Vagina (tissue), 2 donors: ENCODE measurements around the gene KLHL6. TPM values are rescaled to one million over a fixed set of nuclear protein-coding genes. Genes with fewer than 3 reads are reported as not detected.

Experiments used
- DNase-seq, 2 donors: peaks; one replicate each; pipeline ENCODE4 v3.0.0-alpha.2; 2017; ENCODE audit errors: extremely low spot score in 2 of 2
- H3K27ac ChIP-seq: fragments of 200-600 bp; sonication (generic); one replicate; pipeline ENCODE4 v1.5.1; 2019
- H3K27me3 ChIP-seq: fragments of 200-600 bp; sonication (generic); one replicate; pipeline ENCODE4 v1.5.1; 2019
- H3K36me3 ChIP-seq, 2 donors: fragments of 200-600 bp; sonication (generic); one replicate each; pipeline ENCODE4 v1.5.1; 2017 to 2019
- H3K4me1 ChIP-seq: fragments of 200-600 bp; sonication (generic); one replicate; pipeline ENCODE4 v1.5.1; 2019
- H3K4me3 ChIP-seq, 2 donors: fragments of 200-600 bp; sonication (generic); 1 replicate in 1 of 2; 2 replicates in 1 of 2; pipeline ENCODE4 v1.5.1; 2016 to 2019
- H3K9me3 ChIP-seq: fragments of 200-600 bp; sonication (generic); one replicate; pipeline ENCODE4 v1.5.1; 2019
- CTCF ChIP-seq, 3 experiments: fragments of 450-650 bp in 2 of 3; fragments of 200-600 bp in 1 of 3; sonication (generic) in 1 of 3; IDR thresholded peaks; one replicate each; pipeline ENCODE4 v1.5.1; 2017 to 2019; ENCODE audit warnings: antibody characterized with exemption in 3 of 3, mild to moderate bottlenecking in 2 of 3, moderate library complexity in 2 of 3
- POLR2A ChIP-seq, 2 donors: fragments of 450-650 bp; IDR thresholded peaks; one replicate each; pipeline ENCODE4 v1.6.1; 2017; ENCODE audit warnings: antibody characterized with exemption in 2 of 2, mild to moderate bottlenecking in 2 of 2, moderate library complexity in 2 of 2
- POLR2AphosphoS5 ChIP-seq, 2 donors: sonication (generic); formaldehyde crosslinking; IDR thresholded peaks; one replicate each; pipeline ENCODE4 v1.9.0; 2017; ENCODE audit warnings: antibody characterized with exemption in 2 of 2, mild to moderate bottlenecking in 2 of 2, low read depth in 1 of 2; ENCODE audit not compliant: insufficient read depth in 1 of 2
- intact Hi-C: fragments of 100-400 bp; cut with DNase I; formaldehyde crosslinking; loops from one replicate; pipeline ENCODE4 v1.15.1; 2023
- total RNA-seq: library from RNA; depleted of rRNA; stranded (reverse); fragments of >200 nt; gene quantifications from one replicate; pipeline ENCODE4 v1.2.3, GENCODE V29; 2016

Gene KLHL6
- total RNA-seq, 1 donor from 2014 or later: 1.7 TPM

DNA sequence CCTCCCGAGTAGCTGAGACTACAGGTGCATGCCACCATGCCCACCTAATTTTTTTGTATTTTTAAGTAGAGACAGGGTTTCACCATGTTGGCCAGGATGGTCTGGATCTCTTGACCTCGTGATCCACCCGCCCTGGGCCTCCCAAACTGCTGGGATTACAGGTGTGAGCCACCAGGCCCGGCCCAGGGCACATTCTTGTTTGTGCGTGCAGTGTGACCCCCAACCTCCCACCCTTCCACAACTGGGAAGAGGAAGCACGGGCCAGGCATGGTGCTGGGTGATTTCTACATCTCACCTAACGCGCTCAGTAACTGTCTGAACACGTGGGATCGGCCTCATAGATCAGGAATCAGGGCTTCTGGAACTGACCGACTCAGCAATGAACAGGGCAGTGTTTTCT lies 48.0 kb downstream of the KLHL6 start:
- no peak for DNase-seq
- Histone ChIP-seq H3K4me3 (no peak overlapping the region), H3K4me1 (no peaks in the 10 kb centered on the region), H3K27ac (no peak overlapping the region), H3K36me3 (no peaks in the 10 kb centered on the region), H3K9me3 (no peaks in the 10 kb centered on the region), H3K27me3 (no peaks in the 10 kb centered on the region)
- TF ChIP-seq POLR2A (IDR thresholded peaks at IDR 0.05) (no peak), POLR2AphosphoS5 (IDR thresholded peaks at IDR 0.05; ENCODE audit: insufficient read depth in 1 of 2, low read depth in 1 of 2) (no peak), CTCF (IDR thresholded peaks at IDR 0.05) (no peak)
- intact Hi-C loops: no loop called here

DNA sequence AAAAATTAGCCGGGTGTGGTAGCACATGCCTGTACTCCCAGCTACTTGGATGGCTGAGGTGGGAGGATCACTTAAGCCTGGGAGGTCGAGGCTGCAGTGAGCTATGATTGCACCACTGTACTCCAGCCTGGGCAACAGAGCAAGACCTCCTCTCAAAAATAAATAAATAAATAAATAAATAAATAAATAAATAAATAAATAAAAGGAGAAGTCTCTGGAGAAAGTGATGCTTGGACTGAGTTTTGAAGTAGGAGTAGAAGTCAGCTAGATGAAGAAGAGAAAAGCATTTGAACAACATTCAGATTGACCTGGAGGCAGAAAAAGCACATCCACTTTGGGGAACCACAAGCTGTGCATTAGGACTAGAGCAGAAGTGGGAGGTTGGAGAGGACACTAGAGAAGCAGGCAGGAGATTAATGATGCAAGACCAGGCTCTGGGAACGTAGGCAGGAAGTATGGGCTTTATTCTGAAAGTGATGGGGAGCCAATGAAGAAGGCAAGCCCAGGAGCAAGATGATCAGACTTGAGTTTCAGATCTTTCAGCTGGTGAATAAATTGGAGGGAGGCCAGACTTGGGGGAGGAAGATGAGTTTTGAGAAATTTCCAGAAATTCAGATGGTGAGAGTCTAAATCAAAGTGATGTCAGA lies 48.7 kb downstream of the KLHL6 start:
- no peak overlapping the region for H3K4me3 ChIP-seq
- H3K4me1 ChIP-seq: no peaks in the 10 kb centered on the region
- H3K27me3 ChIP-seq: no peaks in the 10 kb centered on the region
- TF ChIP-seq POLR2AphosphoS5 (IDR thresholded peaks at IDR 0.05; ENCODE audit: insufficient read depth in 1 of 2, low read depth in 1 of 2): no peak
- intact Hi-C loops: no loop called here
- no peak for DNase-seq
- H3K27ac ChIP-seq: no peak overlapping the region
- no peaks in the 10 kb centered on the region for H3K9me3 ChIP-seq
- no peaks in the 10 kb centered on the region for H3K36me3 ChIP-seq

GRCh38 chr3:183504597-183504996 lies 50.9 kb downstream of the KLHL6 start:
- Histone ChIP-seq H3K9me3 (no peaks in the 10 kb centered on the region), H3K36me3 (no peaks in the 10 kb centered on the region), H3K27me3 (no peaks in the 10 kb centered on the region), H3K27ac (no peak overlapping the region), H3K4me3 (no peak overlapping the region), H3K4me1 (no peaks in the 10 kb centered on the region)
- TF ChIP-seq POLR2A (IDR thresholded peaks at IDR 0.05) (no peak), POLR2AphosphoS5 (IDR thresholded peaks at IDR 0.05; ENCODE audit: insufficient read depth in 1 of 2, low read depth in 1 of 2) (no peak), CTCF (IDR thresholded peaks at IDR 0.05) (no peak)
- no peak for DNase-seq
- intact Hi-C loops: no loop called here

GRCh38 chr3:183503746-183504145 lies 51.8 kb downstream of the KLHL6 start:
- TF ChIP-seq POLR2A (IDR thresholded peaks at IDR 0.05) (no peak), POLR2AphosphoS5 (IDR thresholded peaks at IDR 0.05; ENCODE audit: insufficient read depth in 1 of 2, low read depth in 1 of 2) (no peak), CTCF (IDR thresholded peaks at IDR 0.05) (no peak)
- no peaks in the 10 kb centered on the region for H3K36me3 ChIP-seq
- no peaks in the 10 kb centered on the region for H3K4me1 ChIP-seq
- H3K27ac ChIP-seq: no peak overlapping the region
- H3K9me3 ChIP-seq: no peaks in the 10 kb centered on the region
- no peaks in the 10 kb centered on the region for H3K27me3 ChIP-seq
- no peak overlapping the region for H3K4me3 ChIP-seq
- DNase-seq: no peak
- intact Hi-C loops: no loop called here

GRCh38 chr3:183502237-183503181 lies 53.0 kb downstream of the KLHL6 start:
- intact Hi-C loops: no loop called here
- no peak for DNase-seq

More at GRCh38 chr3:183502237-183503181, 53.0 kb downstream of the KLHL6 start:
- TF ChIP-seq POLR2AphosphoS5 (IDR thresholded peaks at IDR 0.05; ENCODE audit: insufficient read depth in 1 of 2, low read depth in 1 of 2) (no peak), CTCF (IDR thresholded peaks at IDR 0.05) (no peak), POLR2A (IDR thresholded peaks at IDR 0.05) (no peak)
- H3K9me3 ChIP-seq: no peaks in the 10 kb centered on the region
- no peaks in the 10 kb centered on the region for H3K36me3 ChIP-seq
- H3K27ac ChIP-seq: no peak overlapping the region
- H3K4me3 ChIP-seq: no peak overlapping the region
- H3K4me1 ChIP-seq: no peaks in the 10 kb centered on the region
- H3K27me3 ChIP-seq: no peaks in the 10 kb centered on the region
